ENCODE measurements around the gene PDE4A.
"Not testable (repeated sequence)": the region's sequence is repeated elsewhere in the genome, so short reads cannot be mapped to it uniquely, and the experiment has no call there.

Gene PDE4A

GRCh38 chr19:10430505-10431253, 10.3 kb downstream of the PDE4A start:
- DNase-seq: no peak

GRCh38 chr19:10431254-10431942, 11.1 kb downstream of the PDE4A start:
- DNase-seq: no peak

GRCh38 chr19:10431943-10432735, 11.8 kb downstream of the PDE4A start:
- no peak for DNase-seq

GRCh38 chr19:10432736-10433130, 12.4 kb downstream of the PDE4A start:
- no peak for DNase-seq

- no peak for DNase-seq
Observed at GRCh38 chr19:10433131-10433536, 12.8 kb downstream of the PDE4A start.

- DNase-seq: no peak
Observed at GRCh38 chr19:10439588-10439987, 19.2 kb downstream of the PDE4A start.

- no peak for DNase-seq
Observed at GRCh38 chr19:10442698-10443097, 22.4 kb downstream of the PDE4A start.

- DNase-seq: no peak
Observed at GRCh38 chr19:10449037-10449436, 28.7 kb downstream of the PDE4A start.

GRCh38 chr19:10450191-10450852, 30.0 kb downstream of the PDE4A start:
- no peak for DNase-seq

- DNase-seq: no peak
Observed at GRCh38 chr19:10450853-10451609, 30.7 kb downstream of the PDE4A start.

- DNase-seq: no peak
Observed at GRCh38 chr19:10452726-10453618, 32.6 kb downstream of the PDE4A start.

- no peak for DNase-seq
Observed at GRCh38 chr19:10453852-10454251, 33.5 kb downstream of the PDE4A start.

- DNase-seq: no peak
Observed at GRCh38 chr19:10454267-10454666, 33.9 kb downstream of the PDE4A start.

- DNase-seq: not testable (repeated sequence)
Observed at GRCh38 chr19:10458733-10459132, 38.4 kb downstream of the PDE4A start.

GRCh38 chr19:10460714-10461046, 40.3 kb downstream of the PDE4A start:
- DNase-seq: no peak

- no peak for DNase-seq
Observed at GRCh38 chr19:10461047-10461949, 41.0 kb downstream of the PDE4A start.

- not testable (repeated sequence) for DNase-seq
Observed at GRCh38 chr19:10462042-10462441, 41.7 kb downstream of the PDE4A start.

- no peak for DNase-seq
Observed at GRCh38 chr19:10462557-10462956, 42.2 kb downstream of the PDE4A start.

GRCh38 chr19:10464456-10464855, 44.1 kb downstream of the PDE4A start:
- no peak for DNase-seq

GRCh38 chr19:10467104-10467706, 46.9 kb downstream of the PDE4A start:
- DNase-seq: no peak

Data from NCI-H2107 (cell line).